Endothelial cell of umbilical vein (primary cell): ENCODE results near the gene UQCRC1. TPM values are rescaled to one million over a fixed set of nuclear protein-coding genes. Genes with fewer than 3 reads are reported as not detected.

Source experiments
- BruUV-seq: library from RNA; stranded (reverse); fragments of 400-500 nt; replicated peaks from 2 replicates; lab custom pipeline; 2021; lab: Mats Ljungman, UMichigan
- CTCF ChIA-PET: fragments of 300-600, 350-600 bp; sonication (Branson Sonifier 250); formaldehyde crosslinking; loops from one replicate; lab custom pipeline; 2021; ENCODE audit warnings: antibody characterized with exemption, inconsistent platforms; lab: Charles Lee
- POLR2A ChIA-PET: fragments of 300-600, 350-600 bp; sonication (Branson Sonifier 250); formaldehyde crosslinking; loops from one replicate; lab custom pipeline; 2021; ENCODE audit warnings: antibody characterized with exemption, inconsistent platforms; lab: Charles Lee
- DNase-seq: peaks from one replicate; pipeline ENCODE4 v3.0.0-alpha.2; 2011; ENCODE audit warnings: low read depth, low spot score
- FAIRE-seq: peaks from 2 replicates; lab custom pipeline; 2011; peaks lifted over from hg19 to GRCh38; lab: Jason Lieb, UNC
- H2AFZ ChIP-seq: 2 replicates; pipeline ENCODE4 v1.6.0; 2012; ENCODE audit warnings: low read depth, low read length, control low read depth, inconsistent platforms
- H3K27ac ChIP-seq: 2 replicates; pipeline ENCODE4 v1.5.1; 2011; ENCODE audit warnings: low read depth, mild to moderate bottlenecking, control low read depth, low read length, moderate library complexity; ENCODE audit not compliant: insufficient read depth
- H3K27me3 ChIP-seq, 2 experiments: 2 replicates each; pipeline versions ENCODE4 v1.6.0 to v1.6.1; 2011; ENCODE audit warnings: low read length in 2 of 2, mixed read lengths in 1 of 2; ENCODE audit not compliant: control insufficient read depth in 2 of 2, insufficient read depth in 2 of 2
- H3K36me3 ChIP-seq, 2 experiments: 2 replicates in 1 of 2; 3 replicates in 1 of 2; pipeline ENCODE4 v1.5.1; 2011; ENCODE audit warnings: low read length in 2 of 2, mild to moderate bottlenecking in 1 of 2, moderate library complexity in 1 of 2; ENCODE audit not compliant: control insufficient read depth in 2 of 2, insufficient read depth in 2 of 2; ENCODE audit errors: extremely low read depth in 1 of 2
- H3K4me1 ChIP-seq: 3 replicates; pipeline ENCODE4 v1.5.1; 2011; ENCODE audit warnings: mild to moderate bottlenecking, low read length; ENCODE audit not compliant: control insufficient read depth, insufficient read depth; ENCODE audit errors: extremely low read depth
- H3K4me2 ChIP-seq: 2 replicates; pipeline ENCODE4 v1.6.1; 2011; ENCODE audit warnings: low read length, control low read depth, mixed read lengths; ENCODE audit not compliant: insufficient read depth
- H3K4me3 ChIP-seq, 3 experiments: fragments of 200-600 bp in 1 of 3; sonication (generic), shearing (Covaris generic) in 1 of 3; replicated peaks in 1 of 3; 2 replicates each; pipeline ENCODE4 v1.5.1; 2011 to 2016; ENCODE audit warnings: control low read depth in 3 of 3, low read length in 3 of 3, mild to moderate bottlenecking in 2 of 3, inconsistent platforms in 1 of 3, low read depth in 1 of 3, moderate library complexity in 1 of 3; ENCODE audit not compliant: insufficient read depth in 1 of 3
- H3K79me2 ChIP-seq: 2 replicates; pipeline ENCODE4 v1.6.0; 2012; ENCODE audit warnings: low read length, inconsistent platforms; ENCODE audit not compliant: control insufficient read depth, insufficient read depth
- H3K9ac ChIP-seq: replicated peaks from 2 replicates; pipeline ENCODE3; 2011; ENCODE audit warnings: low read length, control low read depth; ENCODE audit not compliant: insufficient read depth; ENCODE audit errors: extremely low read depth
- H3K9me1 ChIP-seq: replicated peaks from 3 replicates; pipeline ENCODE4 v1.6.0; 2011; ENCODE audit warnings: mild to moderate bottlenecking, low read length; ENCODE audit not compliant: control insufficient read depth, insufficient read depth; ENCODE audit errors: extremely low read depth
- H3K9me3 ChIP-seq: replicated peaks from 2 replicates; pipeline ENCODE4 v1.5.1; 2012; ENCODE audit warnings: low read length, inconsistent platforms; ENCODE audit not compliant: control insufficient read depth, insufficient read depth
- H4K20me1 ChIP-seq: replicated peaks from 2 replicates; pipeline ENCODE3; 2011; ENCODE audit warnings: mild to moderate bottlenecking, low read length; ENCODE audit not compliant: control insufficient read depth, insufficient read depth; ENCODE audit errors: extremely low read depth
- CTCF ChIP-seq, 2 donors: IDR thresholded peaks; 1 replicate in 1 of 2; 2 replicates in 1 of 2; pipeline ENCODE4 v1.5.1; 2011; ENCODE audit warnings: low read length in 2 of 2, mild to moderate bottlenecking in 2 of 2, moderate library complexity in 2 of 2, control low read depth in 1 of 2, inconsistent platforms in 1 of 2, low read depth in 1 of 2; ENCODE audit not compliant: insufficient read depth in 1 of 2; ENCODE audit errors: extremely low read depth in 1 of 2
- GATA2 ChIP-seq: IDR thresholded peaks from 2 replicates; pipeline ENCODE4 v1.7.0; 2011; ENCODE audit warnings: low read depth, mild to moderate bottlenecking, moderate library complexity, mixed read lengths, low read length; ENCODE audit not compliant: insufficient read length, insufficient read depth
- MYC ChIP-seq: IDR thresholded peaks from one replicate; pipeline ENCODE4 v1.6.1; 2011; ENCODE audit warnings: mild to moderate bottlenecking, low read depth, low read length
- POLR2AphosphoS5 ChIP-seq: IDR thresholded peaks from 2 replicates; pipeline ENCODE4 v1.6.1; 2012; ENCODE audit warnings: low read depth, mild to moderate bottlenecking, control low read depth, low read length, moderate library complexity; ENCODE audit not compliant: insufficient read depth
- dilution Hi-C: fragments of 300-500 bp; cut with MboI; formaldehyde crosslinking; loops from one replicate; pipeline ENCODE4 v1.15.0; 2019; ENCODE audit warnings: low sequenced_read_pairs; ENCODE audit not compliant: extremely low pct_ligation_motif_present
- intact Hi-C: fragments of 100-400 bp; cut with micrococcal nuclease; formaldehyde crosslinking; loops from one replicate; pipeline ENCODE4 v1.10.0; 2022
- polyA plus RNA-seq, 4 experiments: library from polyadenylated mRNA; depleted of rRNA in 3 of 4; stranded (reverse) in 3 of 4; unstranded in 1 of 4; fragments of >200 nt; gene quantifications; 2 replicates each; pipeline versions ENCODE4 v1.2.1 to v1.2.3, GENCODE V29; 2011 to 2012; ENCODE audit warnings: missing spikeins in 1 of 4
- total RNA-seq: library from RNA; stranded (reverse); gene quantifications from 2 replicates; pipeline ENCODE4 v1.2.3, GENCODE V29; 2021

The UQCRC1 gene
- total and polyA plus RNA-seq, 2 donors (not counting 3 experiments of a cell fraction or from before 2014, with no cell fraction given): 184 to 427 TPM

GRCh38 chr3:48656061-48656840 lies 46.8 kb upstream of the UQCRC1 start:
- no peak overlapping the region for H3K27ac ChIP-seq
- DNase-seq: peak; percentile 73
- H3K4me3 ChIP-seq: peak overlapping the region; percentile 8 to 46 (median 18)
- dilution Hi-C loops (no loop called here), intact Hi-C loops (loop anchor here (1.0 to 2.0 kb wide), 5 partner anchors 21 to 255 kb away; partner anchors contain the start of genes SLC26A6 and UQCRC1)
- no peaks in the 10 kb centered on the region for H3K9me1 ChIP-seq
- no peaks in the 10 kb centered on the region for H3K36me3 ChIP-seq
- H3K9ac ChIP-seq: peak overlapping the region; percentile 22
- no TSS peak for BruUV-seq
- POLR2A ChIA-PET: interaction anchor here (1.0 kb wide), 1 partner anchor 21 kb away, joined by 6 read pairs; the partner anchor contains the start of gene SLC26A6
- H3K79me2 ChIP-seq: no peaks in the 10 kb centered on the region
- H3K27me3 ChIP-seq: no peaks in the 10 kb centered on the region
- peak overlapping the region; percentile 92 for H2AFZ ChIP-seq
- H3K9me3 ChIP-seq: no peaks in the 10 kb centered on the region
- peak overlapping the region; percentile 35 for H3K4me2 ChIP-seq
- TF ChIP-seq MYC: peak; percentile 19
- TF ChIP-seq POLR2AphosphoS5: peak; percentile 62
- TF ChIP-seq CTCF (IDR thresholded peaks at IDR 0.05; ENCODE audit: extremely low read depth in 1 of 2, insufficient read depth in 1 of 2, low read depth in 1 of 2, low read length in 2 of 2): peak; percentile 75 to 85
- no peak for TF ChIP-seq GATA2
- peaks cover 7% of the 10 kb centered on the region for H3K4me1 ChIP-seq
- no peaks in the 10 kb centered on the region for H4K20me1 ChIP-seq
- peak; percentile 82 for FAIRE-seq
- CTCF ChIA-PET: interaction anchor here (0.7 to 5.1 kb wide), 6 partner anchors 12 to 256 kb away, joined by 3 to 32 read pairs (median 3); partner anchors contain the start of genes NCKIPSD, PFKFB4 and SLC26A6
